NCI-H2029 treated with DMSO at 0.1 percent for 48 hours (cell line): ENCODE results near the gene NEDD4L.

ENCODE experiments used
- DNase-seq: peaks from one replicate; lab custom pipeline; 2025; lab: John Stamatoyannopoulos, UW

NEDD4L gene

GRCh38 chr18:58320907-58321561, 277.0 kb downstream of the NEDD4L start:
- no peak for DNase-seq

GRCh38 chr18:58321986-58322385, 278.0 kb downstream of the NEDD4L start:
- peak; percentile 54 for DNase-seq

GRCh38 chr18:58322464-58322863, 278.4 kb downstream of the NEDD4L start:
- DNase-seq, result no peak

GRCh38 chr18:58323866-58324762, 280.1 kb downstream of the NEDD4L start:
- DNase-seq, result no peak

GRCh38 chr18:58324824-58325480, 280.9 kb downstream of the NEDD4L start:
- DNase-seq, result no peak

GRCh38 chr18:58325494-58325893, 281.5 kb downstream of the NEDD4L start:
- no peak for DNase-seq

GRCh38 chr18:58334061-58334460, 290.0 kb downstream of the NEDD4L start:
- no peak for DNase-seq

GRCh38 chr18:58335223-58335622, 291.2 kb downstream of the NEDD4L start:
- DNase-seq, result no peak

GRCh38 chr18:58335821-58336220, 291.8 kb downstream of the NEDD4L start:
- DNase-seq, result no peak

GRCh38 chr18:58336605-58337004, 292.6 kb downstream of the NEDD4L start:
- no peak for DNase-seq

- DNase-seq, result no peak
Measured at GRCh38 chr18:58337285-58337684, 293.3 kb downstream of the NEDD4L start.

- DNase-seq, result no peak
Measured at GRCh38 chr18:58337686-58338085, 293.7 kb downstream of the NEDD4L start.

GRCh38 chr18:58338141-58338540, 294.1 kb downstream of the NEDD4L start:
- DNase-seq, result no peak

GRCh38 chr18:58338961-58339592, 295.1 kb downstream of the NEDD4L start:
- no peak for DNase-seq

- DNase-seq, result no peak
Measured at GRCh38 chr18:58339890-58340289, 295.9 kb downstream of the NEDD4L start.

- DNase-seq, result no peak
Measured at GRCh38 chr18:58341916-58342315, 297.9 kb downstream of the NEDD4L start.

GRCh38 chr18:58344080-58344670, 300.1 kb downstream of the NEDD4L start:
- DNase-seq, result no peak

GRCh38 chr18:58344861-58345463, 300.9 kb downstream of the NEDD4L start:
- DNase-seq, result no peak

- DNase-seq, result no peak
Measured at GRCh38 chr18:58345875-58346274, 301.8 kb downstream of the NEDD4L start.

GRCh38 chr18:58347135-58347534, 303.1 kb downstream of the NEDD4L start:
- DNase-seq, result no peak

GRCh38 chr18:58348517-58348916, 304.5 kb downstream of the NEDD4L start:
- no peak for DNase-seq

- no peak for DNase-seq
Measured at GRCh38 chr18:58348951-58349350, 304.9 kb downstream of the NEDD4L start.
